H9 (cell line): ENCODE measurements around the gene MLC1. TPM values are rescaled to one million over a fixed set of nuclear protein-coding genes. Genes with fewer than 3 reads are reported as not detected.

Experiments
- DNase-seq: peaks from one replicate; pipeline ENCODE4 v3.0.0-alpha.2; 2017
- H2AFZ ChIP-seq: one replicate; pipeline ENCODE4 v1.6.1; 2013; ENCODE audit warnings: mild to moderate bottlenecking, low read length, control low read depth, moderate library complexity
- H2AK5ac ChIP-seq: 2 replicates; pipeline ENCODE4 v1.6.1; 2013; ENCODE audit warnings: low read length, control low read depth, mixed read lengths; ENCODE audit not compliant: insufficient read length
- H2BK120ac ChIP-seq: one replicate; pipeline ENCODE4 v1.6.1; 2013; ENCODE audit warnings: low read depth, mild to moderate bottlenecking, low read length, control low read depth, inconsistent platforms; ENCODE audit not compliant: poor library complexity, severe bottlenecking
- H2BK12ac ChIP-seq: 2 replicates; pipeline ENCODE4 v1.6.1; 2013; ENCODE audit warnings: low read length, control low read depth, mixed read lengths, low read depth; ENCODE audit not compliant: insufficient read length
- H2BK15ac ChIP-seq: 2 replicates; pipeline ENCODE4 v1.6.1; 2013; ENCODE audit warnings: low read depth, low read length, control low read depth
- H2BK20ac ChIP-seq: one replicate; pipeline ENCODE4 v1.6.1; 2013; ENCODE audit warnings: low read depth, mild to moderate bottlenecking, low read length, control low read depth, inconsistent platforms; ENCODE audit not compliant: poor library complexity, severe bottlenecking
- H2BK5ac ChIP-seq: 2 replicates; pipeline ENCODE4 v1.6.1; 2013; ENCODE audit warnings: low read length, control low read depth, mixed read lengths; ENCODE audit not compliant: insufficient read length
- H3K14ac ChIP-seq: 2 replicates; pipeline ENCODE4 v1.6.1; 2013; ENCODE audit warnings: low read length, control low read depth; ENCODE audit not compliant: insufficient read depth
- H3K18ac ChIP-seq: 2 replicates; pipeline ENCODE4 v1.6.1; 2013; ENCODE audit warnings: low read depth, mild to moderate bottlenecking, mixed read lengths, low read length, control low read depth; ENCODE audit not compliant: insufficient read length
- H3K23ac ChIP-seq: 2 replicates; pipeline ENCODE4 v1.6.1; 2013; ENCODE audit warnings: low read length, control low read depth, mixed read lengths, low read depth; ENCODE audit not compliant: insufficient read length
- H3K23me2 ChIP-seq: 2 replicates; pipeline ENCODE4 v1.6.1; 2013; ENCODE audit warnings: low read depth, mild to moderate bottlenecking, mixed read lengths, low read length, control low read depth; ENCODE audit not compliant: insufficient read length, poor library complexity, severe bottlenecking
- H3K27ac ChIP-seq: 2 replicates; pipeline ENCODE4 v1.5.1; 2013; ENCODE audit warnings: low read length, control low read depth, mixed read lengths, low read depth; ENCODE audit not compliant: insufficient read length
- H3K27me3 ChIP-seq: 2 replicates; pipeline ENCODE4 v1.6.1; 2013; ENCODE audit warnings: low read length, control low read depth, inconsistent platforms; ENCODE audit not compliant: insufficient read depth
- H3K4ac ChIP-seq: 2 replicates; pipeline ENCODE4 v1.6.1; 2013; ENCODE audit warnings: low read depth, mild to moderate bottlenecking, control low read depth, inconsistent platforms, low read length, moderate library complexity
- H3K4me1 ChIP-seq: 2 replicates; pipeline ENCODE4 v1.6.1; 2013; ENCODE audit warnings: low read length, control low read depth, inconsistent platforms; ENCODE audit not compliant: insufficient read depth
- H3K4me2 ChIP-seq: 2 replicates; pipeline ENCODE4 v1.6.1; 2013; ENCODE audit warnings: low read length, control low read depth, mixed read lengths; ENCODE audit not compliant: insufficient read length, insufficient read depth
- H3K56ac ChIP-seq: 2 replicates; pipeline ENCODE4 v1.6.1; 2013; ENCODE audit warnings: low read depth, mild to moderate bottlenecking, mixed read lengths, low read length, control low read depth; ENCODE audit not compliant: insufficient read length
- H3K79me1 ChIP-seq: 2 replicates; pipeline ENCODE4 v1.6.1; 2013; ENCODE audit warnings: low read depth, mild to moderate bottlenecking, moderate library complexity, low read length, control low read depth, inconsistent platforms; ENCODE audit not compliant: insufficient read depth, poor library complexity, severe bottlenecking
- H3K79me2 ChIP-seq: 2 replicates; pipeline ENCODE4 v1.6.1; 2013; ENCODE audit warnings: low read length, control low read depth, inconsistent platforms; ENCODE audit not compliant: insufficient read depth
- H3K9ac ChIP-seq: 2 replicates; pipeline ENCODE4 v1.6.1; 2013; ENCODE audit warnings: low read length, control low read depth, mixed read lengths; ENCODE audit not compliant: insufficient read length; ENCODE audit errors: extremely low read depth
- H3K9me3 ChIP-seq: one replicate; pipeline ENCODE4 v1.6.1; 2013; ENCODE audit warnings: low read depth, low read length, inconsistent platforms; ENCODE audit not compliant: control insufficient read depth
- H3T11ph ChIP-seq: one replicate; pipeline ENCODE4 v1.6.1; 2013; ENCODE audit warnings: mild to moderate bottlenecking, low read length, control low read depth, inconsistent platforms
- H4K20me1 ChIP-seq: one replicate; pipeline ENCODE4 v1.6.1; 2013; ENCODE audit not compliant: control insufficient read depth, insufficient read length, insufficient read depth
- H4K5ac ChIP-seq: 2 replicates; pipeline ENCODE4 v1.6.1; 2013; ENCODE audit warnings: low read depth, mild to moderate bottlenecking, mixed read lengths, low read length, control low read depth; ENCODE audit not compliant: insufficient read length
- H4K8ac ChIP-seq: replicated peaks from 2 replicates; pipeline ENCODE4 v1.6.1; 2013; ENCODE audit warnings: low read length, control low read depth, mixed read lengths, low read depth; ENCODE audit not compliant: insufficient read length
- H4K91ac ChIP-seq: 2 replicates; pipeline ENCODE4 v1.6.1; 2013; ENCODE audit warnings: low read depth, mild to moderate bottlenecking, moderate library complexity, mixed read lengths, low read length, control low read depth; ENCODE audit not compliant: insufficient read length
- H3K27ac Mint-ChIP-seq, 3 experiments: 2 replicates in 2 of 3; 3 replicates in 1 of 3; pipeline ENCODE4 v1.8.0; 2020 to 2021; ENCODE audit warnings: mixed read lengths in 3 of 3, mild to moderate bottlenecking in 1 of 3, moderate library complexity in 1 of 3
- H3K27me3 Mint-ChIP-seq: 2 replicates; pipeline ENCODE4 v1.8.0; 2021; ENCODE audit warnings: low read depth, mild to moderate bottlenecking, moderate library complexity, mixed read lengths
- H3K36me3 Mint-ChIP-seq, 3 experiments: 2 replicates in 2 of 3; 3 replicates in 1 of 3; pipeline ENCODE4 v1.8.0; 2020 to 2021; ENCODE audit warnings: low read depth in 3 of 3, mixed read lengths in 3 of 3; ENCODE audit not compliant: insufficient read depth in 1 of 3
- H3K4me1 Mint-ChIP-seq, 2 experiments: 2 replicates each; pipeline ENCODE4 v1.8.0; 2020; ENCODE audit warnings: mixed read lengths in 2 of 2
- H3K4me3 Mint-ChIP-seq, 2 experiments: 2 replicates in 1 of 2; 3 replicates in 1 of 2; pipeline ENCODE4 v1.8.0; 2020 to 2021; ENCODE audit warnings: mild to moderate bottlenecking in 2 of 2, mixed read lengths in 2 of 2, moderate library complexity in 1 of 2
- H3K9me3 Mint-ChIP-seq, 2 experiments: 2 replicates in 1 of 2; 3 replicates in 1 of 2; pipeline ENCODE4 v1.8.0; 2020; ENCODE audit warnings: mild to moderate bottlenecking in 2 of 2, mixed read lengths in 2 of 2, moderate library complexity in 1 of 2
- WGBS: extraction: QIAGEN DNeasy Blood & Tissue Kit; methylation state at CpG from one replicate; pipeline ENCODE4 v1.1.7; 2013; ENCODE audit warnings: missing lambda C conversion rate, low lambda C conversion rate, mixed read lengths; ENCODE audit not compliant: insufficient read length; ENCODE audit errors: extremely low coverage; 5-methylcytosine and 5-hydroxymethylcytosine counted together
- total RNA-seq: library from RNA; stranded (reverse); gene quantifications from 2 replicates; pipeline ENCODE4 v1.2.1, GENCODE V29; 2021
- TF ChIP-seq, protein P1 (sequence below): fragments of 200-600 bp; sonication (generic); conservative IDR thresholded peaks from 3 replicates; pipeline ENCODE4 v1.8.0; 2021; ENCODE audit warnings: antibody characterized with exemption, mild to moderate bottlenecking

Gene MLC1
- total RNA-seq, 1 experiment from 2014 or later = not detected

DNA sequence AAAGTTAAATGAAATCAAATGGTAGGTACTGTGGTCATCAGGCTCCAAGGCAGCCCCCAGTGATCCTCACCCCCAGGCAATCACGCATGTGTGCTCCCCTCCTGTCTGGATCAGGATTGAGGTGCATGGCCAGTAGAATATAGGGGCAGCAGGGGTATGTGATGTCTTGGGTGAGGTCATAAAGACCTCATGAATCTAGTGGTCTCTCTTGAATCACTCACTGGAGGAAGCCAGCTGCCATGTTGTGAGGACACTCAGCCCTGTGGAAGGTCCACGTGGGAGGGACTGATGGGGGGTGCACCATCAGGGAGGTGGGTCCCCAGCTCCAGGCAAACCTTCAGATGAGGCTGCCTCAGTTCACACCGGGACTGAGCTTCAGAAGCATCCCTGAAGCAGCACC is 65.9 kb downstream of the MLC1 start:
- H4K5ac ChIP-seq = no peak overlapping the region
- no peak overlapping the region for H3K14ac ChIP-seq
- no peak overlapping the region for H3T11ph ChIP-seq
- Mint-ChIP-seq H3K27ac (no peak overlapping the region), H3K4me1 (no peaks in the 10 kb centered on the region), H3K9me3 (no peaks in the 10 kb centered on the region), H3K36me3 (no peaks in the 10 kb centered on the region), H3K4me3 (no peak overlapping the region), H3K27me3 (peaks cover 35% of the 10 kb centered on the region)
- H3K27ac ChIP-seq = no peak overlapping the region
- H2BK15ac ChIP-seq = no peak overlapping the region
- no peak overlapping the region for H2BK5ac ChIP-seq
- WGBS = no CpG with 5 or more reads among the region's 3 CpGs
- H3K79me2 ChIP-seq = no peaks in the 10 kb centered on the region
- peaks cover 4% of the 10 kb centered on the region for H3K23me2 ChIP-seq
- H3K18ac ChIP-seq = no peak overlapping the region
- no peaks in the 10 kb centered on the region for H3K4me1 ChIP-seq
- H3K4ac ChIP-seq = no peak overlapping the region
- no peak overlapping the region for H2BK120ac ChIP-seq
- H4K8ac ChIP-seq = no peak overlapping the region
- H3K4me2 ChIP-seq = no peak overlapping the region
- DNase-seq = no peak
- H3K9ac ChIP-seq = no peak overlapping the region
- no peaks in the 10 kb centered on the region for H3K79me1 ChIP-seq
- peaks cover 2% of the 10 kb centered on the region for H4K20me1 ChIP-seq
- H2BK20ac ChIP-seq = no peak overlapping the region
- no peak overlapping the region for H2AFZ ChIP-seq
- H4K91ac ChIP-seq = no peak overlapping the region
- no peak overlapping the region for H2BK12ac ChIP-seq
- TF ChIP-seq, protein P1, sequence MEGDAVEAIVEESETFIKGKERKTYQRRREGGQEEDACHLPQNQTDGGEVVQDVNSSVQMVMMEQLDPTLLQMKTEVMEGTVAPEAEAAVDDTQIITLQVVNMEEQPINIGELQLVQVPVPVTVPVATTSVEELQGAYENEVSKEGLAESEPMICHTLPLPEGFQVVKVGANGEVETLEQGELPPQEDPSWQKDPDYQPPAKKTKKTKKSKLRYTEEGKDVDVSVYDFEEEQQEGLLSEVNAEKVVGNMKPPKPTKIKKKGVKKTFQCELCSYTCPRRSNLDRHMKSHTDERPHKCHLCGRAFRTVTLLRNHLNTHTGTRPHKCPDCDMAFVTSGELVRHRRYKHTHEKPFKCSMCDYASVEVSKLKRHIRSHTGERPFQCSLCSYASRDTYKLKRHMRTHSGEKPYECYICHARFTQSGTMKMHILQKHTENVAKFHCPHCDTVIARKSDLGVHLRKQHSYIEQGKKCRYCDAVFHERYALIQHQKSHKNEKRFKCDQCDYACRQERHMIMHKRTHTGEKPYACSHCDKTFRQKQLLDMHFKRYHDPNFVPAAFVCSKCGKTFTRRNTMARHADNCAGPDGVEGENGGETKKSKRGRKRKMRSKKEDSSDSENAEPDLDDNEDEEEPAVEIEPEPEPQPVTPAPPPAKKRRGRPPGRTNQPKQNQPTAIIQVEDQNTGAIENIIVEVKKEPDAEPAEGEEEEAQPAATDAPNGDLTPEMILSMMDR = no peak
- H3K27me3 ChIP-seq = peaks cover 6% of the 10 kb centered on the region; the same call in 1 of the 2 replicates
- no peak overlapping the region for H3K56ac ChIP-seq
- H3K23ac ChIP-seq = no peak overlapping the region
- H3K9me3 ChIP-seq = peaks cover 5% of the 10 kb centered on the region
- H2AK5ac ChIP-seq = no peak overlapping the region
